ENCODE measurements around the gene DPP6. TPM values are rescaled to one million over a fixed set of nuclear protein-coding genes. Genes with fewer than 3 reads are reported as not detected.

Gene DPP6
- total RNA-seq, 1 donor from 2014 or later: not detected

GRCh38 chr7:154541606-154542005, 489.4 kb downstream of the DPP6 start:
- Histone ChIP-seq H3K9me3 (no peaks in the 10 kb centered on the region), H3K27me3 (no peaks in the 10 kb centered on the region), H3K27ac (no peak overlapping the region), H3K4me1 (no peaks in the 10 kb centered on the region), H3K36me3 (no peaks in the 10 kb centered on the region), H3K4me3 (no peak overlapping the region)
- intact Hi-C loops (cut with DNase I): no loop called here
- TF ChIP-seq CTCF (IDR thresholded peaks at IDR 0.05): no peak
- DNase-seq (ENCODE audit: low spot score in 2 of 2): no peak

DNA sequence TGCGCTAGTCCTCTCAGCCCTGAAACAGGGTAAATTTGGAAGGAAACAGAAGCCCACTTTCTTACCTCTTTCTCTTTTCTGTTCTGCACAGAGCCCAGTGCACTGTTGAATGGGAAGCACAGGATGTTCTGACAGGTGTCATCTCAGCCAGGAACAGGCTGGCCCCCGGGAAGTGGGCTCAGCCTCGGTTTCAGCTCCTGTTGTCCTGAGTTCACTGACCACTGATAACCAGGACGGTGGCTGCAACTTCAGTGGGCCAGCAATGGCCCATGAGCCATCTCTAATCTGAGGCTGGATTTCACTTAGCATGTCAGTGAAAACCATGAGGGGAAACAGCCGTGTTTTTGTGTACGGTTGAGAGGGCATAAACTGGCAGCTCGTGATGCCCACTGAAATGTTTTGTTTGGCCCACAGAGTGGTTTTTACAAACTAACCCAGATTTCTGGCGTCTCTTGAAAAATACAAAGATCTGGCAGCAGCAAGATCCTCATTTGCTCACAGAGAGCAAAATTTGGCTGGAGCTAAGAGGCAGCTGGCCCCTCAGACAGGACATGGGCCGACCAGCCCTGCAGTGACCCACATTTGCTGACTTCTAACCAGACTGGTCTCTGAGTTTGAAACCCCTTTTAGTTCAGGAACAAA, 494.9 kb downstream of the DPP6 start:
- Histone ChIP-seq H3K9me3 (no peaks in the 10 kb centered on the region), H3K27me3 (no peaks in the 10 kb centered on the region), H3K4me1 (no peaks in the 10 kb centered on the region), H3K27ac (no peak overlapping the region), H3K36me3 (no peaks in the 10 kb centered on the region), H3K4me3 (no peak overlapping the region)
- intact Hi-C loops (cut with DNase I): no loop called here
- no peak for TF ChIP-seq CTCF (IDR thresholded peaks at IDR 0.05)
- DNase-seq (ENCODE audit: low spot score in 2 of 2): no peak

DNA sequence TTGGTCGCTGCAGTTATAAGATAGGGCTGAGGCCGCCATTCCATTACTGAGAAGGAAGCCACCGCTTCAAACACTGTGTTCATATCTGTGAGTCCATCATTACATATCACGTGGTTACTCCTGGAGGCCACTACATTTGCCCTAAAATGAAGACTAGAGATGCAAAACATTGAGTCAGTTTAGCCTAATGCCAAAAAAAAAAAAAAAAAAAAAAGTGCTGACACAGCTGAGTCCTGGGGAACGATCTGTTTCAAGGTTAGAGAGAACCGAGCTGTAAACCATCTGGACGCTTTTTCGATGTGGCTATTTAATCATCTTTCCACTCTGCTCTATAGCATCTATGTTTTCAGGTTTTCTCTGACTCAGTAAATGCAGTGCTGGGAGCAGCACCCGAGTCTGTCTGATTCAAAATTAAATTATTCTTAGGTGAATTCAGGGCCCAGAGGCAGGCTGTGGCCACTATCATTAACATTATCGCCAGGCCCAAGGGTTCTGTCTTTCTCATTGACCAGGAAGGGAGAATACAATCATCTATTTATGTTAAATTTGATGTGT, 501.6 kb downstream of the DPP6 start:
- no peak for DNase-seq (ENCODE audit: low spot score in 2 of 2)
- Histone ChIP-seq H3K4me1 (no peaks in the 10 kb centered on the region), H3K36me3 (no peaks in the 10 kb centered on the region), H3K9me3 (no peaks in the 10 kb centered on the region), H3K27me3 (no peaks in the 10 kb centered on the region), H3K27ac (no peak overlapping the region), H3K4me3 (no peak overlapping the region)
- no peak for TF ChIP-seq CTCF (IDR thresholded peaks at IDR 0.05)
- intact Hi-C loops (cut with DNase I): no loop called here

- Histone ChIP-seq H3K27ac (no peak overlapping the region), H3K4me3 (no peak overlapping the region), H3K27me3 (no peaks in the 10 kb centered on the region), H3K36me3 (no peaks in the 10 kb centered on the region), H3K4me1 (no peaks in the 10 kb centered on the region), H3K9me3 (no peaks in the 10 kb centered on the region)
- TF ChIP-seq CTCF (IDR thresholded peaks at IDR 0.05): no peak
- DNase-seq (ENCODE audit: low spot score in 2 of 2): no peak
- intact Hi-C loops (cut with DNase I): no loop called here
These were observed 507.3 kb downstream of the DPP6 start for GRCh38 chr7:154559454-154559853.

- no peak for TF ChIP-seq CTCF (IDR thresholded peaks at IDR 0.05)
- no peaks in the 10 kb centered on the region for H3K27me3 ChIP-seq
- H3K27ac ChIP-seq: no peak overlapping the region
- no peak for DNase-seq (ENCODE audit: low spot score in 2 of 2)
- no peaks in the 10 kb centered on the region for H3K9me3 ChIP-seq
- no peak overlapping the region for H3K4me3 ChIP-seq
- intact Hi-C loops (cut with DNase I): no loop called here
- H3K4me1 ChIP-seq: no peaks in the 10 kb centered on the region
- no peaks in the 10 kb centered on the region for H3K36me3 ChIP-seq
These were observed 512.5 kb downstream of the DPP6 start for GRCh38 chr7:154564676-154565075.
